HCT116 (cell line): ENCODE measurements around the gene CLDN3. TPM values are rescaled to one million over a fixed set of nuclear protein-coding genes. Genes with fewer than 3 reads are reported as not detected.

Experiments
- ATAC-seq: fragments of 200-7000 bp; cut with Tn5 transposase; 2 replicates; pipeline ENCODE4 v1.9.1; 2020; ENCODE audit warnings: mild to moderate bottlenecking, moderate library complexity
- BruUV-seq: library from RNA; stranded (reverse); fragments of 400-500 nt; replicated peaks from 2 replicates; lab custom pipeline; 2021; lab: Mats Ljungman, UMichigan
- CTCF ChIA-PET: fragments of 300-600 bp; sonication (Branson Sonifier 250); formaldehyde crosslinking; loops from one replicate; lab custom pipeline; 2021; ENCODE audit warnings: antibody characterized with exemption; lab: Charles Lee
- POLR2A ChIA-PET: fragments of 300-600, 350-600 bp; sonication (Branson Sonifier 250); formaldehyde crosslinking; loops from one replicate; lab custom pipeline; 2021; ENCODE audit warnings: antibody characterized with exemption; lab: Charles Lee
- RAD21 ChIA-PET, 2 experiments: fragments of 300-600 bp; sonication (Branson Sonifier 250); formaldehyde crosslinking; loops; one replicate each; lab custom pipeline; 2023; ENCODE audit warnings: low total read pairs in 2 of 2; ENCODE audit not compliant: uncharacterized antibody in 2 of 2, unreplicated experiment in 2 of 2, low non-redundant PET in 1 of 2; lab: Charles Lee
- DNase-seq: peaks from one replicate; pipeline ENCODE4 v3.0.0-alpha.2; 2010; ENCODE audit warnings: low read depth, low spot score
- H2AFZ ChIP-seq: fragments of 200-600 bp; shearing (Covaris generic), sonication (generic); 2 replicates; pipeline ENCODE4 v1.6.1; 2017; ENCODE audit warnings: low read depth, mixed run types, mixed read lengths, antibody characterized with exemption, low read length; ENCODE audit not compliant: poor library complexity, severe bottlenecking
- H3K27ac ChIP-seq: 2 replicates; pipeline ENCODE4 v1.5.1; 2012; ENCODE audit warnings: low read depth, low read length
- H3K27me3 ChIP-seq: fragments of 200-600 bp; sonication (generic); 2 replicates; pipeline ENCODE4 v1.6.1; 2016; ENCODE audit warnings: mixed run types, low read length, mixed read lengths; ENCODE audit not compliant: insufficient read depth
- H3K36me3 ChIP-seq, 2 experiments: fragments of 200-500 bp in 1 of 2; fragments of 200-600 bp in 1 of 2; sonication (Bioruptor generic) in 1 of 2; sonication (generic) in 1 of 2; 2 replicates each; pipeline versions ENCODE4 v1.5.1 to v1.6.1; 2014 to 2016; ENCODE audit warnings: low read length in 2 of 2, inconsistent platforms in 1 of 2, mixed read lengths in 1 of 2, mixed run types in 1 of 2; ENCODE audit not compliant: insufficient read depth in 2 of 2, control insufficient read depth in 1 of 2
- H3K4me1 ChIP-seq, 2 experiments: fragments of 200-600 bp in 1 of 2; sonication (generic) in 1 of 2; 2 replicates each; pipeline versions ENCODE4 v1.5.1 to v1.6.1; 2012 to 2017; ENCODE audit warnings: low read length in 2 of 2, inconsistent platforms in 1 of 2, mild to moderate bottlenecking in 1 of 2, mixed read lengths in 1 of 2, mixed run types in 1 of 2, moderate library complexity in 1 of 2; ENCODE audit not compliant: insufficient read depth in 2 of 2, control insufficient read depth in 1 of 2
- H3K4me2 ChIP-seq: fragments of 200-600 bp; sonication (generic); 2 replicates; pipeline ENCODE4 v1.6.1; 2017; ENCODE audit warnings: mixed run types, low read length, mixed read lengths
- H3K4me3 ChIP-seq, 2 experiments: fragments of 200-600 bp in 1 of 2; sonication (generic) in 1 of 2; replicated peaks in 1 of 2; 2 replicates each; pipeline ENCODE4 v1.5.1; 2011 to 2016; ENCODE audit warnings: low read length in 2 of 2, control low read depth in 1 of 2, low read depth in 1 of 2, mild to moderate bottlenecking in 1 of 2, mixed read lengths in 1 of 2, mixed run types in 1 of 2
- H3K79me2 ChIP-seq: fragments of 200-600 bp; sonication (generic); 2 replicates; pipeline ENCODE4 v1.6.1; 2017; ENCODE audit warnings: mild to moderate bottlenecking, mixed run types, low read length, moderate library complexity, mixed read lengths; ENCODE audit not compliant: insufficient read depth
- H3K9ac ChIP-seq: fragments of 200-600 bp; sonication (generic); 2 replicates; pipeline ENCODE4 v1.6.1; 2016; ENCODE audit warnings: low read length, mixed read lengths
- H3K9me2 ChIP-seq: fragments of 200-600 bp; sonication (generic), shearing (Covaris generic); 2 replicates; pipeline ENCODE4 v1.6.1; 2017; ENCODE audit warnings: mixed run types, mild to moderate bottlenecking, moderate library complexity; ENCODE audit not compliant: insufficient read depth
- H3K9me3 ChIP-seq, 2 experiments: fragments of 200-500 bp in 1 of 2; fragments of 200-600 bp in 1 of 2; sonication (Bioruptor generic) in 1 of 2; sonication (generic) in 1 of 2; 2 replicates each; pipeline ENCODE4 v1.6.1; 2014 to 2017; ENCODE audit warnings: low read length in 2 of 2, mixed read lengths in 2 of 2, inconsistent platforms in 1 of 2, low read depth in 1 of 2, mild to moderate bottlenecking in 1 of 2, mixed run types in 1 of 2, moderate library complexity in 1 of 2; ENCODE audit not compliant: control insufficient read depth in 1 of 2, insufficient read depth in 1 of 2
- H4K20me1 ChIP-seq: fragments of 200-600 bp; sonication (generic), shearing (Covaris generic); 2 replicates; pipeline ENCODE4 v1.6.1; 2017; ENCODE audit warnings: mixed run types, mild to moderate bottlenecking, moderate library complexity; ENCODE audit not compliant: insufficient read depth
- ATF3 ChIP-seq: IDR thresholded peaks from 2 replicates; pipeline ENCODE4 v1.6.1; 2012
- CEBPB ChIP-seq: IDR thresholded peaks from 2 replicates; pipeline ENCODE4 v1.6.1; 2012; ENCODE audit warnings: low read depth
- CTCF ChIP-seq, 3 experiments: fragments of 200-600 bp in 1 of 3; sonication (generic) in 1 of 3; IDR thresholded peaks in 2 of 3; conservative IDR thresholded peaks in 1 of 3; 2 replicates each; pipeline ENCODE4 v1.5.1; 2012 to 2017; ENCODE audit warnings: low read depth in 2 of 3, low read length in 2 of 3, antibody characterized with exemption in 1 of 3, borderline replicate concordance in 1 of 3, control low read depth in 1 of 3, mild to moderate bottlenecking in 1 of 3, mixed read lengths in 1 of 3, mixed run types in 1 of 3, moderate library complexity in 1 of 3; ENCODE audit not compliant: insufficient read depth in 1 of 3
- EZH2 ChIP-seq: fragments of 200-600 bp; sonication (generic); IDR thresholded peaks from 2 replicates; pipeline ENCODE4 v1.6.1; 2017; ENCODE audit warnings: antibody characterized with exemption, mixed run types
- EZH2phosphoT487 ChIP-seq: fragments of 200-600 bp; IDR thresholded peaks from 2 replicates; pipeline ENCODE4 v1.6.1; 2018; ENCODE audit warnings: antibody characterized with exemption, borderline replicate concordance
- JUND ChIP-seq: IDR thresholded peaks from 2 replicates; pipeline ENCODE4 v1.6.1; 2012
- MAX ChIP-seq: IDR thresholded peaks from 2 replicates; pipeline ENCODE4 v1.6.1; 2012
- RAD21 ChIP-seq: IDR thresholded peaks from 2 replicates; pipeline ENCODE4 v1.6.1; 2012; ENCODE audit warnings: low read depth, mild to moderate bottlenecking
- REST ChIP-seq: IDR thresholded peaks from 2 replicates; pipeline ENCODE4 v1.6.1; 2012; ENCODE audit warnings: low read depth
- SP1 ChIP-seq: IDR thresholded peaks from 2 replicates; pipeline ENCODE4 v1.6.1; 2012; ENCODE audit warnings: low read depth
- intact Hi-C: fragments of 100-400 bp; cut with micrococcal nuclease; formaldehyde crosslinking; loops from 2 replicates; pipeline ENCODE4 v1.10.0; 2022
- total RNA-seq: library from RNA; stranded (reverse); gene quantifications from one replicate; pipeline ENCODE4 v1.2.1, GENCODE V29; 2021; ENCODE audit not compliant: unreplicated experiment

CLDN3 gene
- total RNA-seq, 1 experiment from 2014 or later = 19.2 TPM

GRCh38 chr7:73766556-73767229 is 3.4 kb downstream of the CLDN3 start:
- intact Hi-C loops = no loop called here
- no peaks in the 10 kb centered on the region for H3K9me2 ChIP-seq
- no peak for DNase-seq
- BruUV-seq = no TSS peak
- H3K27me3 ChIP-seq = no peaks in the 10 kb centered on the region
- H4K20me1 ChIP-seq = no peaks in the 10 kb centered on the region
- no peaks in the 10 kb centered on the region for H3K9me3 ChIP-seq
- H2AFZ ChIP-seq = no peak overlapping the region
- ChIA-PET RAD21 (no interaction called here), POLR2A (no interaction called here), CTCF (no interaction called here)
- H3K4me2 ChIP-seq = no peak overlapping the region
- H3K36me3 ChIP-seq = no peaks in the 10 kb centered on the region
- no peaks in the 10 kb centered on the region for H3K79me2 ChIP-seq
- ATAC-seq = no peak
- TF ChIP-seq EZH2 (no peak), EZH2phosphoT487 (no peak), CTCF (IDR thresholded peaks at IDR 0.05 in 2 of 3, conservative IDR thresholded peaks at IDR 0.05 in 1 of 3; ENCODE audit: borderline replicate concordance in 1 of 3, insufficient read depth in 1 of 3, low read depth in 2 of 3, low read length in 2 of 3) (no peak), REST (no peak), ATF3 (no peak), SP1 (no peak), MAX (no peak), CEBPB (no peak), JUND (no peak), RAD21 (no peak)
- H3K4me3 ChIP-seq = no peak overlapping the region
- no peak overlapping the region for H3K27ac ChIP-seq
- no peak overlapping the region for H3K9ac ChIP-seq
- peaks cover 6 to 26% of the 10 kb centered on the region in 2 experiments; a peak in 3 of 4 replicates for H3K4me1 ChIP-seq
